Dedifferentiated amniotic fluid mesenchymal stem cell (primary cell): ENCODE results near the gene SH3BGRL3.
"Not testable (repeated sequence)": the region's sequence is repeated elsewhere in the genome, so short reads cannot be mapped to it uniquely, and the experiment has no call there.

Source experiments
- DNase-seq: peaks from one replicate; pipeline ENCODE4 v3.0.0-alpha.2; 2016; ENCODE audit errors: extremely low spot score

SH3BGRL3 gene

GRCh38 chr1:26290882-26291261 is 11.0 kb downstream of the SH3BGRL3 start:
- no peak for DNase-seq

- DNase-seq: no peak
Observed at GRCh38 chr1:26291433-26291832, 11.5 kb downstream of the SH3BGRL3 start.

GRCh38 chr1:26291939-26292338 is 12.1 kb downstream of the SH3BGRL3 start:
- DNase-seq: no peak

- DNase-seq: not testable (repeated sequence)
Observed at GRCh38 chr1:26292735-26293134, 12.8 kb downstream of the SH3BGRL3 start.

- DNase-seq: no peak
Observed at GRCh38 chr1:26293911-26294463, 14.1 kb downstream of the SH3BGRL3 start.

GRCh38 chr1:26295194-26296138 is 15.6 kb downstream of the SH3BGRL3 start:
- no peak for DNase-seq

GRCh38 chr1:26296340-26297056 is 16.6 kb downstream of the SH3BGRL3 start:
- DNase-seq: no peak

- no peak for DNase-seq
Observed at GRCh38 chr1:26297057-26297790, 17.3 kb downstream of the SH3BGRL3 start.

GRCh38 chr1:26297791-26298124 is 17.9 kb downstream of the SH3BGRL3 start:
- no peak for DNase-seq

GRCh38 chr1:26300578-26301275 is 20.8 kb downstream of the SH3BGRL3 start:
- DNase-seq: no peak

- no peak for DNase-seq
Observed at GRCh38 chr1:26302733-26303405, 23.0 kb downstream of the SH3BGRL3 start.

- DNase-seq: no peak
Observed at GRCh38 chr1:26305667-26306289, 25.9 kb downstream of the SH3BGRL3 start.

GRCh38 chr1:26306290-26307229 is 26.7 kb downstream of the SH3BGRL3 start, which contains the start of gene UBXN11:
TSS of gene UBXN11 (minus strand) at chr1:26306636. CDS start at chr1:26302883, 3,753 bp downstream.
- DNase-seq: peak; percentile 80

GRCh38 chr1:26307363-26307781 is 27.5 kb downstream of the SH3BGRL3 start:
- no peak for DNase-seq

- not testable (repeated sequence) for DNase-seq
Observed at GRCh38 chr1:26307966-26308899, 28.3 kb downstream of the SH3BGRL3 start.

- no peak for DNase-seq
Observed at GRCh38 chr1:26314501-26314900, 34.6 kb downstream of the SH3BGRL3 start.

GRCh38 chr1:26315874-26316850 is 36.3 kb downstream of the SH3BGRL3 start:
- no peak for DNase-seq
